PC-9 (cell line): ENCODE results near the gene CNNM2.

Source experiments
- CTCF ChIP-seq: fragments of 200-600 bp; sonication (generic); conservative IDR thresholded peaks from 2 replicates; pipeline ENCODE4 v1.6.1; 2017; ENCODE audit warnings: mixed run types, antibody characterized with exemption, mild to moderate bottlenecking, moderate library complexity
- EZH2 ChIP-seq: fragments of 200-600 bp; sonication (generic); IDR thresholded peaks from 2 replicates; pipeline ENCODE4 v1.8.0; 2017; ENCODE audit warnings: antibody characterized with exemption, low read depth

GRCh38 chr10:102918817-102919245, 737 bp downstream of the CNNM2 start:
- TF ChIP-seq CTCF = no peak
- TF ChIP-seq EZH2 = no peak
